A549 treated with Mapracorat at 1 μM for 4 hours (cell line): ENCODE results near the gene CNOT6L. TPM values are rescaled to one million over a fixed set of nuclear protein-coding genes. Genes with fewer than 3 reads are reported as not detected.

Source experiments
- total RNA-seq: library from RNA; stranded (reverse); fragments of 200-300 nt; extraction: Qiagen RNA extraction; gene quantifications from 5 replicates; pipeline ENCODE4 v1.2.3, GENCODE V29; 2022

The CNOT6L gene
- total RNA-seq = 6.6 to 11.3 TPM (median 8.8 TPM) in 5 replicates

GRCh38 chr4:77818602-77819403 lies at the start of gene CNOT6L:
Gene CNOT6L (minus strand): TSS chr4:77819368. CDS start chr4:77819308, 60 bp downstream.

GRCh38 chr4:77862478-77863216 lies 43.5 kb upstream of the CNOT6L start, which contains the start of gene MRPL1:
Gene MRPL1 (plus strand): TSS chr4:77862830. CDS start chr4:77862849, 19 bp downstream.

Other genes starting within 250 kb of the CNOT6L start
- not detected in 5 replicates for gene CXCL13, start 213.5 kb downstream of the CNOT6L start, total RNA-seq
- gene MRPL1, start 43.5 kb upstream of the CNOT6L start, total RNA-seq = 23.4 to 28.4 TPM (median 24.0 TPM) in 5 replicates
- 2.0 to 3.4 TPM (median 2.7 TPM) in 5 replicates for gene FRAS1, start 238.0 kb upstream of the CNOT6L start, total RNA-seq